GM23338 (cell line): Measurements from ENCODE around the gene ZNF275. TPM values are rescaled to one million over a fixed set of nuclear protein-coding genes. Genes with fewer than 3 reads are reported as not detected.

Experiments
- ATAC-seq: fragments of 200-7000 bp; cut with Tn5 transposase; 3 replicates; pipeline ENCODE4 v1.9.1; 2020
- DNase-seq: peaks from one replicate; pipeline ENCODE4 v3.0.0-alpha.2; 2015; ENCODE audit warnings: low spot score
- H2AFZ ChIP-seq: fragments of 200-600 bp; sonication (generic); 2 replicates; pipeline ENCODE4 v1.8.0; 2016; ENCODE audit warnings: antibody characterized with exemption, mild to moderate bottlenecking, moderate library complexity
- H3F3A ChIP-seq: fragments of 200-600 bp; sonication (generic); replicated peaks from 2 replicates; pipeline ENCODE4 v1.8.0; 2017; ENCODE audit warnings: antibody characterized with exemption, mixed run types, low read depth
- H3K27ac ChIP-seq: fragments of 200-600 bp; sonication (generic); 2 replicates; pipeline ENCODE4 v1.6.1; 2016; ENCODE audit warnings: low read depth
- H3K27me3 ChIP-seq: fragments of 200-600 bp; sonication (generic); 2 replicates; pipeline ENCODE4 v1.8.0; 2016; ENCODE audit warnings: mild to moderate bottlenecking, mixed run types, moderate library complexity; ENCODE audit not compliant: insufficient read depth
- H3K36me3 ChIP-seq: fragments of 200-600 bp; sonication (generic); 2 replicates; pipeline ENCODE4 v1.8.0; 2016; ENCODE audit warnings: mild to moderate bottlenecking; ENCODE audit not compliant: insufficient read depth
- H3K4me1 ChIP-seq: fragments of 200-600 bp; sonication (generic); 2 replicates; pipeline ENCODE4 v1.8.0; 2016; ENCODE audit warnings: mild to moderate bottlenecking, moderate library complexity; ENCODE audit not compliant: insufficient read depth
- H3K4me2 ChIP-seq: fragments of 200-600 bp; sonication (generic); 2 replicates; pipeline ENCODE4 v1.7.1; 2017; ENCODE audit warnings: mixed run types
- H3K4me3 ChIP-seq: fragments of 200-600 bp; sonication (generic); 2 replicates; pipeline ENCODE4 v1.6.1; 2016; ENCODE audit warnings: mixed run types
- H3K79me2 ChIP-seq: fragments of 200-600 bp; sonication (generic); replicated peaks from 2 replicates; pipeline ENCODE4 v1.8.0; 2017; ENCODE audit warnings: mild to moderate bottlenecking; ENCODE audit not compliant: insufficient read depth
- H3K9me2 ChIP-seq: fragments of 200-600 bp; sonication (generic); 2 replicates; pipeline ENCODE4 v1.8.0; 2017; ENCODE audit not compliant: insufficient read depth
- H4K20me1 ChIP-seq: fragments of 200-600 bp; sonication (generic); replicated peaks from 2 replicates; pipeline ENCODE4 v1.8.0; 2017; ENCODE audit warnings: mild to moderate bottlenecking; ENCODE audit not compliant: insufficient read depth
- H3K27ac Mint-ChIP-seq: 2 replicates; pipeline ENCODE4 v1.8.0; 2020; ENCODE audit warnings: inconsistent platforms, mild to moderate bottlenecking, moderate library complexity, mixed read lengths
- H3K27me3 Mint-ChIP-seq: 3 replicates; pipeline ENCODE4 v1.8.0; 2022; ENCODE audit warnings: low read depth, mild to moderate bottlenecking, moderate library complexity, mixed read lengths, inconsistent platforms; ENCODE audit not compliant: insufficient read depth, poor library complexity
- H3K36me3 Mint-ChIP-seq: 3 replicates; pipeline ENCODE4 v1.8.0; 2021; ENCODE audit warnings: low read depth, mild to moderate bottlenecking, inconsistent platforms, moderate library complexity, mixed read lengths
- H3K4me1 Mint-ChIP-seq: 3 replicates; pipeline ENCODE4 v1.8.0; 2020; ENCODE audit warnings: mild to moderate bottlenecking, inconsistent platforms, mixed read lengths
- H3K4me3 Mint-ChIP-seq: 3 replicates; pipeline ENCODE4 v1.8.0; 2021; ENCODE audit warnings: moderate library complexity, mild to moderate bottlenecking, inconsistent platforms, mixed read lengths
- H3K9me3 Mint-ChIP-seq: 3 replicates; pipeline ENCODE4 v1.8.0; 2020; ENCODE audit warnings: moderate library complexity, mild to moderate bottlenecking, inconsistent platforms, mixed read lengths
- CREB1 ChIP-seq: fragments of 250-450 bp; sonication (Bioruptor Pico); IDR thresholded peaks from 2 replicates; pipeline ENCODE4 v1.5.0; 2020; ENCODE audit warnings: low read depth, mild to moderate bottlenecking, moderate library complexity
- EZH2 ChIP-seq: fragments of 200-600 bp; sonication (generic); IDR thresholded peaks from one replicate; pipeline ENCODE4 v1.8.0; 2017; ENCODE audit warnings: antibody characterized with exemption, mild to moderate bottlenecking, low read depth; ENCODE audit not compliant: unreplicated experiment
- JUNB ChIP-seq: IDR thresholded peaks from one replicate; pipeline ENCODE4 v1.6.1; 2016; ENCODE audit warnings: antibody characterized with exemption; ENCODE audit not compliant: unreplicated experiment
- NANOG ChIP-seq: IDR thresholded peaks from 2 replicates; pipeline ENCODE4 v1.6.1; 2016; ENCODE audit warnings: antibody characterized with exemption, borderline replicate concordance
- POLR2AphosphoS5 ChIP-seq: IDR thresholded peaks from 2 replicates; pipeline ENCODE4 v1.6.1; 2016; ENCODE audit warnings: antibody characterized with exemption, low read depth
- STAT1 ChIP-seq: IDR thresholded peaks from one replicate; pipeline ENCODE4 v1.6.1; 2016; ENCODE audit warnings: antibody characterized with exemption; ENCODE audit not compliant: unreplicated experiment
- ZNF114 ChIP-seq: fragments of 250-450 bp; sonication (Bioruptor Pico); IDR thresholded peaks from 2 replicates; pipeline ENCODE4 v1.5.0; 2020; ENCODE audit warnings: mild to moderate bottlenecking, moderate library complexity
- ZNF331 ChIP-seq: fragments of 250-450 bp; sonication (Bioruptor Pico); IDR thresholded peaks from 2 replicates; pipeline ENCODE4 v1.5.0; 2020; ENCODE audit warnings: low read depth, mild to moderate bottlenecking, moderate library complexity
- polyA plus RNA-seq: library from polyadenylated mRNA; unstranded; fragments of >200 nt; fragmentation: Nextera tagmentation; extraction: Ambion mirVana; gene quantifications from 2 replicates; pipeline ENCODE4 v1.2.1, GENCODE V29; 2016
- total RNA-seq: library from RNA; depleted of rRNA; stranded (reverse); fragments of >200 nt; shearing (Covaris generic); gene quantifications from 2 replicates; pipeline ENCODE4 v1.2.3, GENCODE V29; 2014
- TF ChIP-seq, protein P1 (sequence below): IDR thresholded peaks from 2 replicates; pipeline ENCODE4 v1.6.1; 2016; ENCODE audit warnings: antibody characterized with exemption
- TF ChIP-seq, protein P2 (sequence below): fragments of 250-450 bp; sonication (Bioruptor Pico); IDR thresholded peaks from 2 replicates; pipeline ENCODE4 v1.5.0; 2020; ENCODE audit warnings: mild to moderate bottlenecking, moderate library complexity

ZNF275 gene
- total and polyA plus RNA-seq, 2 experiments from 2014 or later: 3.2 to 12.3 TPM

DNA sequence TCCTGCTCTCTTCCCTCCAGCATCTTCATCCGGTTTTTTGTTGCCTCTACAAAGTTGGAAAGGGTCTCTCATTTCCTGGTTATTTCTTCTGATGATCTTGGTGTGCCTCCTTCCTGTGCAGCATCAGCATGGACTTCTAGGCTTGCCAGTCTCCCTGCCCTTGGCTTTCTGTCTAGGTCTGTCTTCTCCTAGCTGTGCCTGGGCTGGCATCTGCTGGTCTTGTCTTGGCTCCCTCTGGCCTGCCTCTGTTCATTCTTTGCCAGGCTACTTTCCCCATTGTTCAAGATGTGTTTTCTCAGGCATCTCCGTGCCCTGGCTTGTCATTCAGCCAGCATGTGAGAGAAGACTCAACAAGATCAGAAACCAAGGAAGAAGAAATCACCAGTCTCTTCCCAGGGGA lies 9.7 kb downstream of the ZNF275 start:
- H3K27ac Mint-ChIP-seq: no peak overlapping the region
- peaks cover 3% of the 10 kb centered on the region for H3K27me3 Mint-ChIP-seq
- ATAC-seq: no peak
- peaks cover 10% of the 10 kb centered on the region; the same call in 1 of the 2 replicates for H3K79me2 ChIP-seq
- H3K4me3 ChIP-seq: no peak overlapping the region
- no peaks in the 10 kb centered on the region for H4K20me1 ChIP-seq
- no peaks in the 10 kb centered on the region; the same call in 2 of the 3 replicates for H3K4me1 Mint-ChIP-seq
- peaks cover 42% of the 10 kb centered on the region for H3K36me3 Mint-ChIP-seq
- TF ChIP-seq ZNF114 (no peak), NANOG (no peak), JUNB (no peak), ZNF331 (CRISPR knock-in tag) (no peak)
- TF ChIP-seq, protein P1, sequence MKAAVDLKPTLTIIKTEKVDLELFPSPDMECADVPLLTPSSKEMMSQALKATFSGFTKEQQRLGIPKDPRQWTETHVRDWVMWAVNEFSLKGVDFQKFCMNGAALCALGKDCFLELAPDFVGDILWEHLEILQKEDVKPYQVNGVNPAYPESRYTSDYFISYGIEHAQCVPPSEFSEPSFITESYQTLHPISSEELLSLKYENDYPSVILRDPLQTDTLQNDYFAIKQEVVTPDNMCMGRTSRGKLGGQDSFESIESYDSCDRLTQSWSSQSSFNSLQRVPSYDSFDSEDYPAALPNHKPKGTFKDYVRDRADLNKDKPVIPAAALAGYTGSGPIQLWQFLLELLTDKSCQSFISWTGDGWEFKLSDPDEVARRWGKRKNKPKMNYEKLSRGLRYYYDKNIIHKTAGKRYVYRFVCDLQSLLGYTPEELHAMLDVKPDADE: no peak
- no peaks in the 10 kb centered on the region for H3K9me3 Mint-ChIP-seq
- no peaks in the 10 kb centered on the region for H3F3A ChIP-seq
- no peak overlapping the region for H3K4me3 Mint-ChIP-seq
- no peaks in the 10 kb centered on the region for H3K36me3 ChIP-seq
- DNase-seq: no peak
- H3K27ac ChIP-seq: no peak overlapping the region
- no peak overlapping the region for H2AFZ ChIP-seq
- H3K27me3 ChIP-seq: no peaks in the 10 kb centered on the region
- H3K9me2 ChIP-seq: no peaks in the 10 kb centered on the region
- no peak overlapping the region for H3K4me2 ChIP-seq
- H3K4me1 ChIP-seq: no peaks in the 10 kb centered on the region

DNA sequence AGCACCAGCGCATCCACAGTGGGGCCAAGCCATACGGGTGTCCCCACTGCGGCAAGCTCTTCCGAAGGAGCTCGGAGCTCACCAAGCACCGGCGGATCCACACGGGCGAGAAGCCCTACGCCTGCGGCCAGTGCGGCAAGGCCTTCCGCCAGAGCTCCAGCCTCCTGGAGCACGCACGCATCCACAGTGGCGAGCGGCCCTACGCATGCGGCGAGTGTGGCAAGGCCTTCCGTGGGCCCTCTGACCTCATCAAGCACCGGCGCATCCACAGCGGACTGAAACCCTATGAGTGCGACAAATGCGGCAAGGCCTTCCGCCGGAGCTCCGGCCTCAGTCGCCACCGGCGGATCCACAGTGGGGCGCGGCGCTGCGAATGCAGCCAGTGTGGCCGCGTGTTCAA lies 13.6 kb downstream of the ZNF275 start:
- DNase-seq (no peak), ATAC-seq (no peak)
- Histone ChIP-seq H3K27ac (no peak overlapping the region), H3K79me2 (no peaks in the 10 kb centered on the region), H3K4me3 (no peak overlapping the region), H3K36me3 (no peaks in the 10 kb centered on the region), H3K4me1 (no peaks in the 10 kb centered on the region), H4K20me1 (no peaks in the 10 kb centered on the region), H3K27me3 (no peaks in the 10 kb centered on the region), H3K9me2 (no peaks in the 10 kb centered on the region), H3K4me2 (no peak overlapping the region), H3F3A (no peaks in the 10 kb centered on the region), H2AFZ (no peak overlapping the region)
- TF ChIP-seq ZNF114 (no peak), CREB1 (CRISPR knock-in tag) (no peak)
- Mint-ChIP-seq H3K27me3 (peaks cover 3% of the 10 kb centered on the region), H3K4me3 (no peak overlapping the region), H3K4me1 (peaks cover 8% of the 10 kb centered on the region; the same call in 2 of the 3 replicates), H3K27ac (no peak overlapping the region), H3K36me3 (peaks cover 41% of the 10 kb centered on the region), H3K9me3 (no peaks in the 10 kb centered on the region)

DNA sequence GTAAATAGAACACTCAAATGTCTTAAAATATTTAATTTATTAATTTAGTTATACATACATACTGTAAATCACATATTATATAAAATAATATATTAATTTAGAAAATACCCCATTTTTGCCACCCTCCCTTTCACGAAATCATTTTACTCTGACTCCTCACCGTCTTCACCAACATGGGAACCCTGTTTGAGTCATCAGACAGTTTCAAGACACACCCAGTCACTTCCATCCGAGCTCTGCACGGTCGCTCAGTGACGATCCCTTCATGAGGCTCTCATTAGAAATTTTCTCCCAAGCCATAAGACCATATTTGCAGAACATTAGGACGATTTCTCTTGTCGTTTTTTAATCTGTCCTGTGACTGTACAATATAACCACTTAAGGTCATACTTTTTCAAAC lies 14.5 kb downstream of the ZNF275 start:
- no peaks in the 10 kb centered on the region for H3K4me1 ChIP-seq
- Mint-ChIP-seq H3K27me3 (peaks cover 3% of the 10 kb centered on the region), H3K9me3 (no peaks in the 10 kb centered on the region), H3K36me3 (peaks cover 42% of the 10 kb centered on the region), H3K4me3 (no peak overlapping the region), H3K27ac (no peak overlapping the region), H3K4me1 (peaks cover 13% of the 10 kb centered on the region; the same call in 2 of the 3 replicates)
- ATAC-seq: no peak
- H3K27ac ChIP-seq: no peak overlapping the region
- H3K4me3 ChIP-seq: no peak overlapping the region
- no peaks in the 10 kb centered on the region for H3K36me3 ChIP-seq
- H3K4me2 ChIP-seq: no peak overlapping the region
- no peaks in the 10 kb centered on the region for H4K20me1 ChIP-seq
- H3K79me2 ChIP-seq: no peaks in the 10 kb centered on the region
- DNase-seq: no peak
- no peaks in the 10 kb centered on the region for H3F3A ChIP-seq
- H3K9me2 ChIP-seq: no peaks in the 10 kb centered on the region
- no peak overlapping the region for H2AFZ ChIP-seq
- H3K27me3 ChIP-seq: no peaks in the 10 kb centered on the region
- no peak for TF ChIP-seq STAT1
- no peak for TF ChIP-seq EZH2
- TF ChIP-seq POLR2AphosphoS5: no peak
- TF ChIP-seq, protein P2, sequence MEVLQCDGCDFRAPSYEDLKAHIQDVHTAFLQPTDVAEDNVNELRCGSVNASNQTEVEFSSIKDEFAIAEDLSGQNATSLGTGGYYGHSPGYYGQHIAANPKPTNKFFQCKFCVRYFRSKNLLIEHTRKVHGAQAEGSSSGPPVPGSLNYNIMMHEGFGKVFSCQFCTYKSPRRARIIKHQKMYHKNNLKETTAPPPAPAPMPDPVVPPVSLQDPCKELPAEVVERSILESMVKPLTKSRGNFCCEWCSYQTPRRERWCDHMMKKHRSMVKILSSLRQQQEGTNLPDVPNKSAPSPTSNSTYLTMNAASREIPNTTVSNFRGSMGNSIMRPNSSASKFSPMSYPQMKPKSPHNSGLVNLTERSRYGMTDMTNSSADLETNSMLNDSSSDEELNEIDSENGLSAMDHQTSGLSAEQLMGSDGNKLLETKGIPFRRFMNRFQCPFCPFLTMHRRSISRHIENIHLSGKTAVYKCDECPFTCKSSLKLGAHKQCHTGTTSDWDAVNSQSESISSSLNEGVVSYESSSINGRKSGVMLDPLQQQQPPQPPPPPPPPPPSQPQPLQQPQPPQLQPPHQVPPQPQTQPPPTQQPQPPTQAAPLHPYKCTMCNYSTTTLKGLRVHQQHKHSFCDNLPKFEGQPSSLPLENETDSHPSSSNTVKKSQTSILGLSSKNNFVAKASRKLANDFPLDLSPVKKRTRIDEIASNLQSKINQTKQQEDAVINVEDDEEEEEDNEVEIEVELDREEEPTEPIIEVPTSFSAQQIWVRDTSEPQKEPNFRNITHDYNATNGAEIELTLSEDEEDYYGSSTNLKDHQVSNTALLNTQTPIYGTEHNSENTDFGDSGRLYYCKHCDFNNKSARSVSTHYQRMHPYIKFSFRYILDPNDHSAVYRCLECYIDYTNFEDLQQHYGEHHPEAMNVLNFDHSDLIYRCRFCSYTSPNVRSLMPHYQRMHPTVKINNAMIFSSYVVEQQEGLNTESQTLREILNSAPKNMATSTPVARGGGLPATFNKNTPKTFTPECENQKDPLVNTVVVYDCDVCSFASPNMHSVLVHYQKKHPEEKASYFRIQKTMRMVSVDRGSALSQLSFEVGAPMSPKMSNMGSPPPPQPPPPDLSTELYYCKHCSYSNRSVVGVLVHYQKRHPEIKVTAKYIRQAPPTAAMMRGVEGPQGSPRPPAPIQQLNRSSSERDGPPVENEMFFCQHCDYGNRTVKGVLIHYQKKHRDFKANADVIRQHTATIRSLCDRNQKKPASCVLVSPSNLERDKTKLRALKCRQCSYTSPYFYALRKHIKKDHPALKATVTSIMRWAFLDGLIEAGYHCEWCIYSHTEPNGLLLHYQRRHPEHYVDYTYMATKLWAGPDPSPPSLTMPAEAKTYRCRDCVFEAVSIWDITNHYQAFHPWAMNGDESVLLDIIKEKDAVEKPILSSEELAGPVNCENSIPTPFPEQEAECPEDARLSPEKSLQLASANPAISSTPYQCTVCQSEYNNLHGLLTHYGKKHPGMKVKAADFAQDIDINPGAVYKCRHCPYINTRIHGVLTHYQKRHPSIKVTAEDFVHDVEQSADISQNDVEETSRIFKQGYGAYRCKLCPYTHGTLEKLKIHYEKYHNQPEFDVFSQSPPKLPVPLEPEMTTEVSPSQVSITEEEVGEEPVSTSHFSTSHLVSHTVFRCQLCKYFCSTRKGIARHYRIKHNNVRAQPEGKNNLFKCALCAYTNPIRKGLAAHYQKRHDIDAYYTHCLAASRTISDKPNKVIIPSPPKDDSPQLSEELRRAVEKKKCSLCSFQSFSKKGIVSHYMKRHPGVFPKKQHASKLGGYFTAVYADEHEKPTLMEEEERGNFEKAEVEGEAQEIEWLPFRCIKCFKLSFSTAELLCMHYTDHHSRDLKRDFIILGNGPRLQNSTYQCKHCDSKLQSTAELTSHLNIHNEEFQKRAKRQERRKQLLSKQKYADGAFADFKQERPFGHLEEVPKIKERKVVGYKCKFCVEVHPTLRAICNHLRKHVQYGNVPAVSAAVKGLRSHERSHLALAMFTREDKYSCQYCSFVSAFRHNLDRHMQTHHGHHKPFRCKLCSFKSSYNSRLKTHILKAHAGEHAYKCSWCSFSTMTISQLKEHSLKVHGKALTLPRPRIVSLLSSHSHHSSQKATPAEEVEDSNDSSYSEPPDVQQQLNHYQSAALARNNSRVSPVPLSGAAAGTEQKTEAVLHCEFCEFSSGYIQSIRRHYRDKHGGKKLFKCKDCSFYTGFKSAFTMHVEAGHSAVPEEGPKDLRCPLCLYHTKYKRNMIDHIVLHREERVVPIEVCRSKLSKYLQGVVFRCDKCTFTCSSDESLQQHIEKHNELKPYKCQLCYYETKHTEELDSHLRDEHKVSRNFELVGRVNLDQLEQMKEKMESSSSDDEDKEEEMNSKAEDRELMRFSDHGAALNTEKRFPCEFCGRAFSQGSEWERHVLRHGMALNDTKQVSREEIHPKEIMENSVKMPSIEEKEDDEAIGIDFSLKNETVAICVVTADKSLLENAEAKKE: no peak
